Measurements from ENCODE around the gene COL23A1.

- TF ChIP-seq CTCF (conservative IDR thresholded peaks at IDR 0.05; ENCODE audit: low read depth, low read length) (no peak), EZH2phosphoT487 (IDR thresholded peaks at IDR 0.05; ENCODE audit: borderline replicate concordance, low read length) (no peak), EZH2 (IDR thresholded peaks at IDR 0.05; ENCODE audit: low read length, unreplicated experiment) (no peak)
Measured at GRCh38 chr5:178458140-178458539, 132.1 kb downstream of the COL23A1 start.

Data from PC-3 (cell line).